Activated CD4-positive, alpha-beta T cell treated with anti-CD3 and anti-CD28 coated beads for 4 hours (primary cell): Measurements from ENCODE around the gene NOS1.

Experiments used
- DNase-seq, 2 donors: peaks; one replicate each; pipeline ENCODE4 v3.0.0-alpha.2; 2020

Gene NOS1

GRCh38 chr12:117363056-117363662 lies 1.7 kb upstream of the NOS1 start:
- DNase-seq: no peak

GRCh38 chr12:117362391-117362790 lies 965 bp upstream of the NOS1 start:
- no peak for DNase-seq

GRCh38 chr12:117361905-117362304 lies 479 bp upstream of the NOS1 start:
- no peak for DNase-seq

- no peak for DNase-seq
Measured at GRCh38 chr12:117360551-117361346, 677 bp downstream of the NOS1 start.

GRCh38 chr12:117360222-117360550 lies 1.2 kb downstream of the NOS1 start:
- DNase-seq: no peak

DNA sequence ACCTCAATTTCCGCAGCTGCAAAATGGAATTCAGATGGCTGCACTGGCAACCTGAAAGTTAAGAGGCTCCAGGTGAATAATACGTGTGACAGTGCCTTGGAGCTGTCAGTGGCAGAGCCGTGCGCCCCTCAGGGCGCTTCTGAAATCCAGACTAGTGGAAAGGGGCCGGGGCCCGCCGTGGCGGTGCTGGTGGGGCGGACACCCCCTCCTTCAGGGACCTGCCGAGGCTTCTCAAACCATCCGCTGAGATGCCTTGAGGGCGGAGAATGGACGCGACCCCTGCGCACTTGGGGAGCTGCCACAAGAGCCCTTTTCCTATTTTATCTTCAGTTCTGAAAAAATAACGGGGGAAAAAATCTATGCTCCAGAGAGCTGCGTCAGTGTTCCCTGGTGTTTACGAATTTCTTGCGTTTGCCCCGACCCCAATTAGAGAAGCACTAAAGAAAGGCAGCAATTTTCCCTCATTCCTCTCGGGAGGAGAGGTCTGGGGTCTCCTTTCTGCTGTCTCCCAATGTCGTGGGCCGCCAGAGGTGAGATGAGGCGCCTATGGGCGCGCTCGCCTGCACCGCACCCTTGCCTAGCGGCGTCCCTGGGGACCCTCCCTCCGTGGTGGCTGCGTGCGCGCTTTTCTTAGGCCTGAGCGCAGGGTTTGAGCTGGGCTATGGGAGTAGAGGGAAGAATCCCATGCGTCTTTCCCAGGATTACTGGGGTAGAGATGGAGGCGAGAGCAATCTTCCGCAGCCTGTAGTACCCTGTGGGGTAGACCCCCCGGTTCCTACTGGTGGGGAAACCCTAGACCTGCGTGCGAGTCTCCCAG lies 2.2 kb downstream of the NOS1 start:
- DNase-seq: no peak

- no peak for DNase-seq
Measured at GRCh38 chr12:117356048-117356447, 5.4 kb downstream of the NOS1 start.

DNA sequence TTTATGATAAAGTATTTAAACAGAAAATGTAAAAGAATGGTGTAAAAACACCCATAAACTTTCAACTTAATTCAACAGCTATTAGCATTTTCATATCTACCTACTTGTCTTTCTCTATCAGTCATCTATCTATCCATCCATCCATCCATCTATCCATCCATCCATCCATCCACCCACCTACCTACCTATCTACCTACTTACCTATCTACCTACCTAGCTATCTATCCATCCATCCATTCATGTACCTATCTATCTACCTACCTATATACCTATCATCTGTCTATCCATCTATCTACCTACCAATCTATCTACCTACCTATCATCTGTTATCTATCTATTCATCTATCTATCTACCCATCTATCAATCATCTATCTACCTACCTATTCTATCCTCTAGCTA lies 8.5 kb downstream of the NOS1 start:
- DNase-seq: no peak

GRCh38 chr12:117352206-117352605 lies 9.2 kb downstream of the NOS1 start:
- DNase-seq: no peak

DNA sequence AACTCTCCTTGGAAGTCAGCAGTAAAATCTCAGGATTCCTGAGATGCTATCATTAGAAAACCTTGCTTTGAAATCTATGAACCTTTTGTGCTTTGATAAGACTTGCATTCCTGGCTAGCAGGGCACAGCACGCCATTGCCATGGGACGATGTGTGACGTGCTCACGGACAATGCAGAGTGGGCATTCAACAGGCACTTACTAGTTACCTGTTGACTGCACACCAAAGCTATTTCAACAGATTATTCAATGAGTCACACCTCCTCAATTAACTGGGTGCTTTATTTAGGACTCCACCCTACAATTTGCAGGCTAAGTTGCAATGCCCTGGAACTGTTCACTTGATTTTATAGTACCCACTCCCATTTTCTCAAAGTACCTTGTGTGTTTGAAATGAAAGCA lies 11.3 kb downstream of the NOS1 start:
- no peak for DNase-seq

GRCh38 chr12:117347588-117347987 lies 13.8 kb downstream of the NOS1 start:
- DNase-seq: no peak

DNA sequence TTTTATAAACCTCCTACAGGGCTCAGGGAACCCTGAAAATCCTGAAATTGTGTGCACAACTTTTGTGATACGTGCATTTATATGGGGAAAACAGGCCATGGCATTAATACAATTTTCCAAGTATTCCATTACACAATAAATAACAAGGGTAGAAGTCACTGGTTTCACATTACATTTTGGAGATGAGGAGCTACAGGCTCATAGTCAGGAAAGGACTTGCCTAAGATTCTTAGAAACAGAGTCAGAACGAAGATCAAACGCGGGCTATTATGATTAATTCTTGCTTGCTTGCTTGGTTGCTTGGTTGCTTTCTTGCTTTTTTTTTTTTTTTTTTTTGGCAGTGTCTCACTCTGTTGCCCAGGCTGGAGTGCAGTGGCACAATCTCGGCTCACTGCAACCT lies 16.7 kb downstream of the NOS1 start:
- no peak for DNase-seq

DNA sequence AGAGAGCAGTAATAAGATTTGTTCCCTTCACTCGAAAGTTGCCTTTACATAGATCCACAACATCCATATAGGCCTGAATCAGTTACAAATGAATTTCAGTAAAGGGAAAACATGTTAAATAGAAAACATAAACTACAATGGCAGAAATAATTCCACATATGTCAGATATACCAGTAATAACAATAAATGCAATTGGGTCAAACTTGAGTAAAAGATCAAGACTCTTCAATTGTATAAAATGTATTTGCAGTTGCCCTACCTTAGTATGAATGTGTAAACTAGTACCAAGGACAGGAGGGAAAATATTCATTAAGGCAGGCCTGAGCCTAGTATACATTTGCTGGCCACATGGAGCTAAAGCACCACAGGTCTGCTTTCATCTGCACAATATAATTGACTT lies 17.6 kb downstream of the NOS1 start:
- DNase-seq: no peak

DNA sequence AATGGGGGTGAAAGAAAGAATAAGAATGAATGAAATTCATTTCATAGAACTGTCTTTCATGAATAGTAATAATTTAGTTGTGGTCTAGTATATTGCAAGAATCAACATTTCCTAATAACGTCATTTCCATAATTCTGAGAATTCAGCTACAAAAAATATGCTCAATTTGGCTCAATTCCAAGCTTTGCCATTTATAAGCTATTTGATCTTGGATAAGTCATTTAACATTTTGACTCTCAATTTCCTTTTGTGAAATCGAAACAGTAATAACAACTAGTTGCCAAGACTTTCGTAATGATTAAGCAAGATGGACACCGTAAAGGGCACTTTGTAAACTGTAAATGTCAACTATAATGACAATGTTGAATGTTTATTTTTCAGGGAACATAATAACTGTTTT lies 18.1 kb downstream of the NOS1 start:
- DNase-seq: no peak

DNA sequence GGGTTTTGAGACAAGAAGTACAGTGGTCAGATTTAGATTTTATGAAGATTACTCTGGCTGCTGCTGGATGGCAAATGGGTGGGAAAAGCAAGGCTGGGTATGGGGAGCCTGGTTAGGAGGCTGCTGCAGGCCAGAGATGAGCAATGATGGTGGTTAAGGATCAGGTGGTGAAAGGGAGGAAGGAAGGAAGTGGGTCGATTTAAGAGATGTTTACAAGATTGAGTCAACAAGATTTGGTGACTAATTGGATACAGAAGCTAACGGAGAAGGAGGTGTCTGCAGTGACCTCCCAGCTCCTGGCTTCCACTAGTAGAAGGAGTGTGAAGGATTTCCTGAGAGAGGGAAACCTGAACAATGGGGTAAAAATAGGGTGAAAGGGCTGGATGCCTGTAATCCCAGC lies 18.7 kb downstream of the NOS1 start:
- DNase-seq: no peak

- no peak for DNase-seq
Measured at GRCh38 chr12:117342247-117342646, 19.2 kb downstream of the NOS1 start.

GRCh38 chr12:117339104-117339503 lies 22.3 kb downstream of the NOS1 start:
- DNase-seq: no peak

GRCh38 chr12:117334855-117335587 lies 26.4 kb downstream of the NOS1 start:
- no peak for DNase-seq

DNA sequence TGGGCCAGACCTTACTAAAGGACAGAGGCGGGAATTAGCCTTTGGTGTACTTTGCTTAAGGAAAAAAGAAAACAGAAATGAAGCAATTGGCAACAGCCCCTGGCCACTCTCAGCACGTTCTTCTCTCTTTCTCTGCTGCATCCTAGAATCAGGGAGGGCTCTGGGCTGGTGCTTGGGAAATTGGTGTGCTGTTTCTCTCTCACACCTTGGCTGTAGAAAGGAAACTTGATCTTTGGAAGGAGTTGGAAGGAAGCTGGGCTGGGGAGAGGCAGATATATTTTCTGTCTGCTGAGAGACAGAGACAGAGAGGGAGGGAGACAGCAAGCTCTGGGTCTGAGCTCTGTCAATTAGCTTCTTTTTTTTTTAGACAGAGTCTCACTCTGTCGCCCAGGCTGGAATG lies 27.4 kb downstream of the NOS1 start:
- no peak for DNase-seq

- DNase-seq: no peak
Measured at GRCh38 chr12:117333331-117333881, 28.0 kb downstream of the NOS1 start.

GRCh38 chr12:117331691-117332090 lies 29.7 kb downstream of the NOS1 start:
- DNase-seq: no peak

- no peak for DNase-seq
Measured at GRCh38 chr12:117330441-117331113, 30.8 kb downstream of the NOS1 start.
